GM11168 (cell line): ENCODE results near the gene TLK1.
"Not testable (repeated sequence)": the region's sequence is repeated elsewhere in the genome, so short reads cannot be mapped to it uniquely, and the experiment has no call there.

ENCODE experiments used
- in situ Hi-C: fragments of 300-500 bp; cut with MboI; formaldehyde crosslinking; loops from one replicate; pipeline ENCODE4 v1.12.0; 2022; ENCODE audit warnings: low sequenced_read_pairs; ENCODE audit not compliant: unreplicated experiment

Gene TLK1

GRCh38 chr2:171088057-171088834, 72.4 kb downstream of the TLK1 start:
- in situ Hi-C loops = no loop called here

- in situ Hi-C loops = no loop called here
Measured at GRCh38 chr2:171087547-171087946, 73.1 kb downstream of the TLK1 start.

DNA sequence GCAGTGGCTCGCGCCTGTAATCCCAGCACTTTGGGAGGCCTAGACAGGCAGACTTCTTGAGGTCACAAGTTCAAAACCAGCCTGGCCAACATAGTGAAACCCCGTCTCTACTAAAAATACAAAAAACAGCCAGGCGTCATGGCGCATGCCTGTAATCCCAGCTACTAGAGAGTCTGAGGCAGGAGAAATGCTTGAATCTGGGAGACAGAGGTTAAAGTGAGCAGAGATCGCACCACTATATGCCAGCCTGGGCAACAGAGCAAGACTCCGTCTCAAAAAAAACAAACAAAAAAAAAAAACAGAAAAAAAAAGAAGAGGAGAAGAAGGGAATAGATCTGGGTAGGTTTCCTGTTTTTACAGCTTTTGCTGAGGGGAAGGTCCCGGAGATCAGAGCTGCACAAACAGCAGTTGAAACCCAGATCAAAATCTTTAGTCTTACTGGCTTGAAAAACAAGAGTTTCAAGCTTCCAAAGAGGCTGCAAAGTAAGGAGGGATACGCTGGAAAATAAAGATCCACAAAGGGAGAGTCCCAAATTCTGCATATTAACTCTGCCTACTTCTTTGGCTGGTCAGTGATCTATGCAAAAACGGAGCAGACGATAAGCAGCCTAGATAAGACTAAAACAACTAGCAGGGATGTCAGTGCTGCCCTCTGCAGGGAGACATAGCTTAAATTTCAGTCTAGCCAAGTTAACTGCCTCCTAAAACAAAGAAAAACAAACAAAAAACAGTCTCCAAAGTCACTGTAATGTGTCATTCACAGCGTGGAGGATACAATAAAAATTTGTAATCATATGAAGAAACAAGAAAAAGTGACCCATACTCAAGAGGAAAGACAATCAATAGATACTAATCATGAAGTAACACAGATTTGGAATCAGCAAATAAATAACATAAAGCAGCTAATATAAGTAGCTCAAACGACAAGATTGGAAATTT, 74.1 kb downstream of the TLK1 start:
- in situ Hi-C loops = no loop called here

DNA sequence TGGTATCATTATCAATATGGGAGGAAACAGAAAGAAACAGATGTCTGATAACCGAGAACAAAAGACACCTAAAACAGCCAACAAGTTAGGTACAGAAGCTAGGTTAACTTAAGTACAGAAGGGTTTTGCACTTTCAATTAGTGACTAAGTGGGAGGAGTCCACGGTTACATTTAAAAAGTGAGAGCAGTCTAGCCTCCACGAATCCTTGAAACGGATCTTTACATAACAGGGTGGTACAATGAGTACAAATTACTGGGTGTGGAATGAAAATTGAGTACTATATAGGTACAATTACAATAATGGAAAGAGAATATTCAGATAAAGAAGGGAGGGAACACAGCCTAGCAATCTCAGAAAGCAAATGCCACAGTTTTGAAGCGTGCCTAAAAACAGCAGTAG, 76.6 kb downstream of the TLK1 start:
- in situ Hi-C loops = no loop called here

- in situ Hi-C loops = no loop called here
Measured at GRCh38 chr2:171083451-171083850, 77.2 kb downstream of the TLK1 start.

DNA sequence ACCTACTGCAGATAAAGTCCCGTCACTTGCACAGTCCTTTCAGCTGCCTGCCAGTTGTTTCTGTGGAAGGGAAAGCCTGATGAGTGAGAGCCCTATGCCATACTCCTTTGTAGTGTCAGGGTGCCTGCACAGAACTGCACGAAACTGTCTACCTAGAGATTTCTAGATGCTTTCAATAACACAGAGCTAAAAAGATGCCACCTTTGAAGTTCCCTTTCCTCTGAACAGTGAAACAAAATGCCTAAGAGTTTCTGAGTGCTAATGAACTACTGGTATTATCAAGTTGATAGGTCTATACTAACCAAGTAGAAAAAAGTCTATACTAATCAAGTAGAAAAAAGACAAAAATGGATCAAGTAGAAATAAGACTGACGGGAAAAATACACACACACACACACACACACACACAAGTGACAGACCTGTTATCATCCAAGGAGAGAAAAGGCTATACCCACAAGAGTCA, 79.0 kb downstream of the TLK1 start:
- in situ Hi-C loops = no loop called here

DNA sequence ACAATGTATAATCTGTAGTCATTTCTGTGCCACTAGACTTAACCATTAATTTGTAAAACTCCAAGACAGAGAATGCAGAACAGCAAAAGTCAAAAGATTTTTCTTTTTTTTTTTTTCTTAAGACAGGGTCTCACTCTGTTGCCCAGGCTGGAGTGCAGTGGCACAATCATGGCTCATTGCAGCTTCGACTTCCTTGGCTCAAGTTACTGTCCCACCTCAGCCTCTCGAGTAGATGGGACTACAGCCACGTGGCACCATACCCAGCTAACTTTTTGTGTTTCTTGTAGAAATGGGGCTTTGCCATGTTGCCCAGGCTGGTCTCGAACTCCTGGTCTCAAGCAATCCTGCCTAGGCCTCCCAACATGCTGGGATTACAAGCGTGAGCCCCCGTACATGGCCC, 80.1 kb downstream of the TLK1 start:
- in situ Hi-C loops = no loop called here

- in situ Hi-C loops = not testable (repeated sequence)
Measured at GRCh38 chr2:171076422-171076821, 84.3 kb downstream of the TLK1 start.

- in situ Hi-C loops = no loop called here
Measured at GRCh38 chr2:171072164-171072563, 88.5 kb downstream of the TLK1 start.

- in situ Hi-C loops = no loop called here
Measured at GRCh38 chr2:171069286-171069956, 91.3 kb downstream of the TLK1 start.

DNA sequence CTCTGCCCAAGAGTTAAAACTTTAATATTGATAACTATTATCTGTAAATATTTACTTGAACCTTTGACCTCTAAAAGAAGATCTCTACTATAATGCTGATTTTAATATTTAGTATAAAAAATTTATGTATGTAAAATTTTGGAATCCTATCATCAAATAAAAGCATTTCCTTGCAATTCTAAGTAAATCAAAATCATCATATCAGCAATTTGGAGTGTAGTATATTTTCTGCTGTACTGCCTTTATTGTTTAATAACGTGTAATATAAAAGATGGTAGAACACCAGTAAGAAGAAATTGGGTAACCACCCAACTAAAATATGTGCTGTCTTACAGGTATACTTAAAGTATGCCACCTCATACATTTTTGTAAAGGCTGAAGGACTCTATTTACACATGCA, 94.6 kb downstream of the TLK1 start:
- in situ Hi-C loops = no loop called here

GRCh38 chr2:171057575-171057974, 103.1 kb downstream of the TLK1 start:
- in situ Hi-C loops = no loop called here

DNA sequence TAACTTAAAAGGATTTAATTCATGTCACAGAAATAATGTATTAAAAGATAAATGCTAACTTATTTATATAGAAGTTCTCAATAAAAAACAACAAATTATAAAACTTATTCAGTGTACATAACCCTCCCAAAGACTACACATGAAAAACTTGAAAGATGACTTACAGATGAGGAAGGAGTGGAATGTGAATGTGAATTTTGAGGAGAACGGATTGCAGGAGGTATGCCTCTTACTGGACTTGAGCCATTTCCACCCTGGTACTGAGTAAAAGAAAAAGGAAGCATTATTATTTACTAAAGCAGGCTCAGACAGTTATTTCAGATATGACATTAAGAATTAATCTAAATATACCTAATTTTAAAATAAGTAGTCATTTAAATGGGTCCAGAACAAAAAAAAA, 104.4 kb downstream of the TLK1 start:
- in situ Hi-C loops = no loop called here

DNA sequence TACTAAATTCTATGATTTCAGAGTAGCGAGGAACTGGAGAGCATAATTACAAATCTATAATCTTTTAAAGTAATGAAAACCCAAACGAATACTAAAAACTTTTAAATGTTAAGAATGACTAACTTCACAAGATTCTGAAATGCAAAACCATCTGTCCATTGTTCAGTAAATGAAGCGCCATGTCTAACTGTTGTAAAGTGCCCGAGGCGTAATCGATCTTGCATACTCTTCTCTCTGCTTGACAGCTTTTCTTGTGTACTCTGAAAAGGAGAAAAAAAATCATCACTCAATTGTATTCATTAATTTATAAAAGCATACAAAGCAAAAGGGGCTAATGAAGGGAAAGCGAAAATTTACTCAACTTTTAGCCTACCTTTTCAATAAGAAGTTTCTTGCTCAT, 111.0 kb downstream of the TLK1 start:
- in situ Hi-C loops = no loop called here

- in situ Hi-C loops = no loop called here
Measured at GRCh38 chr2:171046048-171046560, 114.6 kb downstream of the TLK1 start.

DNA sequence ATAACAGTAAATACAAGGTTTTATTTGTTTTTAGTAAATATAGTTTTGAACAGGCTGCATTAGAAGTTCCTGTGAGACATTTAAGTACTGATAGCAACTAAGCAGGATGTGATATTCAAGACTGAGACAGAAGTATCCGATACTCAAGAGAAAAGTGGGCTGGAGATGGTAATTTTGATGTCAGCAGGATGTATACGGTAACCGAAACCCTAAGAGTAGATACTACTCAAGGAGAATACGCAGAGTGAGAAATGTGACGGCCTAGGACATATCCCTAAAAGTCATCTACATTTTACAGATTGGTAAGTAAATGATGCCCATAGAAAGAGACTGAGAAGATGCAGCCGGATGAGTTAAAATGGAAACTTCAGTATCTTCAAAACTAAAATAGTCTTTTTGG, 116.3 kb downstream of the TLK1 start:
- in situ Hi-C loops = no loop called here

GRCh38 chr2:171042253-171042969, 118.3 kb downstream of the TLK1 start:
- in situ Hi-C loops = no loop called here

- in situ Hi-C loops = no loop called here
Measured at GRCh38 chr2:171036532-171036931, 124.2 kb downstream of the TLK1 start.

DNA sequence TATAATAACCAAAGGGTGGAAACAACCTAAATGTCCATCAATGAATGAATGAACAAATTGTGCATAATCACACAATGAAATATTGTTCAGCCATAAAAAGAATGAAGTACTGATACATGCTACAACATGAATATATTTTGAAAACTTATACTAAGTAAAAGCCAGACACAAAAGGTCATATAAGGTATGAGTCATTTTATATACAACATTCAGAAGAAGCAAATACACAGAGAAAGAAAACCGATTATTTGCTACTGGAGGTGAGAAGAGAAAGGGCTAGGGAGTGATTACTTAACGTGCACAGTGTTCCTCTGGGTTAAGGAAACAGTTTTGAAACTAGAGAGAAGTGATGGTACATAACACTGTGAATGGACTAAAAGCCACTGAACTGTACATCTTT, 126.4 kb downstream of the TLK1 start:
- in situ Hi-C loops = no loop called here

DNA sequence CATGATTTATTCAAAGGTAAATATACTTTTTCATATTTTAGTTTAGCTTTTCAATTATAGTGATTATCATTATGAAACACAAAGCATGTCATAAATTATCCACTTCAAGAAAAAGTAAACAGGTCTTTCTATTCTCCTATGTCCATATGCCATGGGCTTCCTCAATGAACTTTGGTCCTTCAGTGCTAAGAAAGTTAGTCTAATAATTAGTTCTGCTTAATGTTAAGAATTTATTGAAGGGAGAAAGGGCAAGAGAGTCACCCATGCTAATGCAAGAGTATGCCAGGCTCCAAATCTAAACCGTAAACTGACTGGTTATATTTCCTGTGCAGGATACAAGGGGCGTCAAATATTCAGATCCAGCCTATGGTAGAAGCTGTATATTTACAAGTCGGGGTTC, 135.5 kb downstream of the TLK1 start:
- in situ Hi-C loops = no loop called here
